Measurements from ENCODE around the gene SPAG17.

DNA sequence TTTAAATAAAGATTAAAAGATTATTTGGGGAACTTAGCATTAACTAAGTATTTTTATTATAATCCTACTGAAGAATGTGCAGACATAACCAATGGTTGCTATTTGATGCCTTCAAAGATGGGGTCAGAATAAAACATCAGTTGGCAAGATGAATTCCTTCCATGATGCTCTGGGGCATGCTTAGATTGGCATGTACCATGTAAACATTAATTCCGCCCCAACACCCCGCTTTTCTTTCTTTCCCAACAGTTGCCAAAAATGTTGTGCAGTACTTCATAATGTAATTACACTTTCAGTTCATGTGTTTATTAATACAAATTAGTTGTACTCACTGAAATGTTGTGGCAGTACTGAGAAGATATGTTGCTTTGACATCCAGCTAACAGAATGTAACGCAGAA, 82.6 kb downstream of the SPAG17 start:
- TF ChIP-seq TAF1 (IDR thresholded peaks at IDR 0.05; ENCODE audit: borderline replicate concordance, insufficient read depth, low read length), result no peak
- no peak for TF ChIP-seq SIN3A (IDR thresholded peaks at IDR 0.05; ENCODE audit: borderline replicate concordance, insufficient read depth, low read length)
- TF ChIP-seq, protein P1, sequence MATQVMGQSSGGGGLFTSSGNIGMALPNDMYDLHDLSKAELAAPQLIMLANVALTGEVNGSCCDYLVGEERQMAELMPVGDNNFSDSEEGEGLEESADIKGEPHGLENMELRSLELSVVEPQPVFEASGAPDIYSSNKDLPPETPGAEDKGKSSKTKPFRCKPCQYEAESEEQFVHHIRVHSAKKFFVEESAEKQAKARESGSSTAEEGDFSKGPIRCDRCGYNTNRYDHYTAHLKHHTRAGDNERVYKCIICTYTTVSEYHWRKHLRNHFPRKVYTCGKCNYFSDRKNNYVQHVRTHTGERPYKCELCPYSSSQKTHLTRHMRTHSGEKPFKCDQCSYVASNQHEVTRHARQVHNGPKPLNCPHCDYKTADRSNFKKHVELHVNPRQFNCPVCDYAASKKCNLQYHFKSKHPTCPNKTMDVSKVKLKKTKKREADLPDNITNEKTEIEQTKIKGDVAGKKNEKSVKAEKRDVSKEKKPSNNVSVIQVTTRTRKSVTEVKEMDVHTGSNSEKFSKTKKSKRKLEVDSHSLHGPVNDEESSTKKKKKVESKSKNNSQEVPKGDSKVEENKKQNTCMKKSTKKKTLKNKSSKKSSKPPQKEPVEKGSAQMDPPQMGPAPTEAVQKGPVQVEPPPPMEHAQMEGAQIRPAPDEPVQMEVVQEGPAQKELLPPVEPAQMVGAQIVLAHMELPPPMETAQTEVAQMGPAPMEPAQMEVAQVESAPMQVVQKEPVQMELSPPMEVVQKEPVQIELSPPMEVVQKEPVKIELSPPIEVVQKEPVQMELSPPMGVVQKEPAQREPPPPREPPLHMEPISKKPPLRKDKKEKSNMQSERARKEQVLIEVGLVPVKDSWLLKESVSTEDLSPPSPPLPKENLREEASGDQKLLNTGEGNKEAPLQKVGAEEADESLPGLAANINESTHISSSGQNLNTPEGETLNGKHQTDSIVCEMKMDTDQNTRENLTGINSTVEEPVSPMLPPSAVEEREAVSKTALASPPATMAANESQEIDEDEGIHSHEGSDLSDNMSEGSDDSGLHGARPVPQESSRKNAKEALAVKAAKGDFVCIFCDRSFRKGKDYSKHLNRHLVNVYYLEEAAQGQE (IDR thresholded peaks at IDR 0.05; ENCODE audit: insufficient read depth in 1 of 2, low read depth in 2 of 2, low read length in 2 of 2), result no peak
- TF ChIP-seq POLR2AphosphoS5 (IDR thresholded peaks at IDR 0.05; ENCODE audit: low read depth, low read length), result no peak
- TF ChIP-seq FOXP2 (optimal IDR thresholded peaks at IDR 0.05; ENCODE audit: borderline replicate concordance, extremely low read depth, extremely low read length, insufficient read depth), result no peak
